Cardiac septum (tissue), 1 donor: Measurements from ENCODE around the gene TOMM40. TPM values are rescaled to one million over a fixed set of nuclear protein-coding genes. Genes with fewer than 3 reads are reported as not detected.
"Not testable (repeated sequence)": the region's sequence is repeated elsewhere in the genome, so short reads cannot be mapped to it uniquely, and the experiment has no call there.

ENCODE experiments used
- DNase-seq: peaks from one replicate; pipeline ENCODE4 v3.0.0-alpha.2; 2020; ENCODE audit warnings: low spot score
- intact Hi-C: fragments of 100-400 bp; cut with DNase I; formaldehyde crosslinking; loops from one replicate; pipeline ENCODE4 v1.14.0; 2022
- total RNA-seq: library from RNA; stranded (reverse); fragmentation: NEBNext Ultra II Directional; extraction: Animal tissue kit (Norgen Biotek cat#: 25700); gene quantifications from one replicate; pipeline ENCODE4 v1.2.1, GENCODE V29; 2021
- donor health status: DM: no; HTN: no; CAD: no.

Gene TOMM40
- total RNA-seq, 1 donor from 2014 or later = 43.0 TPM

DNA sequence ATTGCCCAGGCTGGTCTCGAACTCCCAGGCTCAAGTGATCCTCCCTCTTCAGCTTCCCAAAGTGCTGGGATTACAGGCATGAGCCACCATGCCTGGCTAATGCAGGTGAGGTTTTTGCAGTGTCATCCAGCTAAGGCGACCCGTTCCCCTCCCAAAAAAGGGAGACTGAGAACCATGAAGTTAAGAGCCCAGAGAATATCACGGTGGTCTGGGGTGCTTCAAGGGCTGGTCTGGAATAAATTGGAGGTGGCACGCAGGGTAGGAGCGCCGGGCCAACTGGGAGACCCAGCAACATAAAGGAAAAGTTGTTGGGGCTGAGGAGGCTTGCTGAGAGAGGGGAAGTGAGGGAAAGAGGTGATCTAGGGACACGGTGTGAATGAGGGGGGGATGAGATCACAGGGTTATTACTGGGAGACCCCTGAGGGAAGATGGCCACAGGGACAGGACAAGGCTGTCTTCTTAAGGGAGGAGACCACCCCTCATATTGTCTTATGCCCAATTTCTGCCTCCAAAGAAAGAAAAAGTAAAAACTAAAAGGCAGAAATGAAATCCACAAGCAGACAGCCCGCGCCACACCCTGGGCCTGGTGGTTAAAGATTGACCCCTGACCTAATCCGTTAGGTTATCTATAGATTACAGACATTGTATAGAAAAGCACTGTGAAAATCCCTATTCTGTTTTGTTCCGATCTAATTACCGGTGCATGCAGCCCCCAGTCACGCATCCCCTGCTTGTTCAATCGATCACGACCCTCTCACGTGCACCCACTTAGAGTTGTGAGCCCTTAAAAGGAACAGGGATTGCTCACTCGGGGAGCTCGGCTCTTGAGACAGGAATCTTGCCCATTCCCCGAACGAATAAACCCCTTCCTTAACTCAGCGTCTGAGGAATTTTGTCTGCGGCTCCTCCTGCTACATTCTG, 22.7 kb downstream of the TOMM40 start:
- DNase-seq, intact Hi-C loops: not testable (repeated sequence)

DNA sequence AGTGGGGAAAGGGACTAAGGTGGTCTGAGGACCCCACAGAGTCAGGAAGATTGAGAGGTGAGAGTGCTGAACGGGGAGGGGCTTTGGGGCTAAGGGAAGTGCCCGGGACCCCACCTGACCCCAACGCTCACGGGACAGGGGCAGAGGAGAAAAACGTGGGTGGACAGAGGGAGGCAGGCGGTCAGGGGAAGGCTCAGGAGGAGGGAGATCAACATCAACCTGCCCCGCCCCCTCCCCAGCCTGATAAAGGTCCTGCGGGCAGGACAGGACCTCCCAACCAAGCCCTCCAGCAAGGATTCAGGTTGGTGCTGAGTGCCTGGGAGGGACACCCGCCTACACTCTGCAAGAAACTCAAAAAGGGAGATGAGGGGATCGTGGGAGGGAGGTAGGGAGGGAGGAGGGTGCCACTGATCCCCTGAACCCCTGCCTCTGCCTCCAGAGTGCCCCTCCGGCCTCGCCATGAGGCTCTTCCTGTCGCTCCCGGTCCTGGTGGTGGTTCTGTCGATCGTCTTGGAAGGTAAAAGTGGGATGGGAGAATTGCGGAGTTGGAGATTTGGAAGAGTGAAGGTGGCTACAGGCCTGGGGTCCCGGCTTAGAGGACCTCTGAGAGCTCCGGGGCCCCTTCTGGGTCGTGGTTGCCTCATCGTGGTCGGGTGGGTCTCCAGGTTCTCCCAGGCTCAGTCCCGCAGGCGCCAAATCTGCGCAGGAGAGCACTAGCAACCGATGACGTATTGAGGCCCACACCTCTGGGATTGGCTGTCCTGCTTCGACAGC, 23.6 kb downstream of the TOMM40 start, which contains the start of gene APOC1:
Gene APOC1 (plus strand): TSS at position 176 of the 774 bp plus-strand sequence. CDS start 284 bp downstream, at position 460.
- DNase-seq = peak; percentile 92
- intact Hi-C loops = not testable (repeated sequence)

DNA sequence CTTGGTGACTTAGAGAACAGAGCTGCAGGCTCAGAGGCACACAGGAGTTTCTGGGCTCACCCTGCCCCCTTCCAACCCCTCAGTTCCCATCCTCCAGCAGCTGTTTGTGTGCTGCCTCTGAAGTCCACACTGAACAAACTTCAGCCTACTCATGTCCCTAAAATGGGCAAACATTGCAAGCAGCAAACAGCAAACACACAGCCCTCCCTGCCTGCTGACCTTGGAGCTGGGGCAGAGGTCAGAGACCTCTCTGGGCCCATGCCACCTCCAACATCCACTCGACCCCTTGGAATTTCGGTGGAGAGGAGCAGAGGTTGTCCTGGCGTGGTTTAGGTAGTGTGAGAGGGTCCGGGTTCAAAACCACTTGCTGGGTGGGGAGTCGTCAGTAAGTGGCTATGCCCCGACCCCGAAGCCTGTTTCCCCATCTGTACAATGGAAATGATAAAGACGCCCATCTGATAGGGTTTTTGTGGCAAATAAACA, 33.2 kb downstream of the TOMM40 start:
- intact Hi-C loops = no loop called here
- no peak for DNase-seq

DNA sequence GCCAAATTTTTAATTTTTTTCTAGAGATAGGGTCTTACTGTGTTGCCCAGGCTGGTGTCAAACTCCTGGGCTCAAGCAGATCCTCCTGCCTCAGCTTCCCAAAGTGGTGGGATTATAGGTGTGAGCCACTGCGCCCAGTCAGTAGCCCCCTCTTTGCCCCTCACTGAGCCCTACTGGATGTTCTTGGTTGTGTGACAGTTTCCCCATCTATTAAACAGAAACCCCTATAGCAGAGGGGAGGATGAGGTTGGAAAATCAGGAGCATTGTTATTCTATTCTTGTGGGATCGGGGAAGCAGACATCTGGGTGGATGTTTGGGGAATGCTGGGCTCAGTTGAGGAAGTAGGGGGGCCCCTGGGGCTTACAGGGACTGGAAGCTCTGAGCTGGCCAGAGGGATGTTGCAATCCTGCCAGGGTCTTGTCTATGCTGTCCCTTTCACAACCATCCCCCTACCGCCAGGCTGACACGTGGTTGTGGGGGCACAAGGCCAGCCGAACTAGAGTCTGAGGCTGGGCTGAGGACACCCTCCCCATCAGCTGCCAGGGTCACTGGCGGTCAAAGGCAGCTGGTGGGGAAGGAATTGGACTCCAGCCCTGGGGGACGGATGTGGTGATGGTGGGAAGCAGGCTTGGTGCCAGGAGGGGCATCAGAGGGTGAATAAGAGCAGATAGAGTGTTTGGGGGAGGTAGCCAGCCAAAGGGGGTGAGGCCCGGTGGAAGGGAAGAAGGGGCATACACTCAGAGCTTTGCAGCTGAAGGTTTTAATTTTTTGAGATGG, 34.2 kb downstream of the TOMM40 start:
- no peak for DNase-seq
- intact Hi-C loops = no loop called here

DNA sequence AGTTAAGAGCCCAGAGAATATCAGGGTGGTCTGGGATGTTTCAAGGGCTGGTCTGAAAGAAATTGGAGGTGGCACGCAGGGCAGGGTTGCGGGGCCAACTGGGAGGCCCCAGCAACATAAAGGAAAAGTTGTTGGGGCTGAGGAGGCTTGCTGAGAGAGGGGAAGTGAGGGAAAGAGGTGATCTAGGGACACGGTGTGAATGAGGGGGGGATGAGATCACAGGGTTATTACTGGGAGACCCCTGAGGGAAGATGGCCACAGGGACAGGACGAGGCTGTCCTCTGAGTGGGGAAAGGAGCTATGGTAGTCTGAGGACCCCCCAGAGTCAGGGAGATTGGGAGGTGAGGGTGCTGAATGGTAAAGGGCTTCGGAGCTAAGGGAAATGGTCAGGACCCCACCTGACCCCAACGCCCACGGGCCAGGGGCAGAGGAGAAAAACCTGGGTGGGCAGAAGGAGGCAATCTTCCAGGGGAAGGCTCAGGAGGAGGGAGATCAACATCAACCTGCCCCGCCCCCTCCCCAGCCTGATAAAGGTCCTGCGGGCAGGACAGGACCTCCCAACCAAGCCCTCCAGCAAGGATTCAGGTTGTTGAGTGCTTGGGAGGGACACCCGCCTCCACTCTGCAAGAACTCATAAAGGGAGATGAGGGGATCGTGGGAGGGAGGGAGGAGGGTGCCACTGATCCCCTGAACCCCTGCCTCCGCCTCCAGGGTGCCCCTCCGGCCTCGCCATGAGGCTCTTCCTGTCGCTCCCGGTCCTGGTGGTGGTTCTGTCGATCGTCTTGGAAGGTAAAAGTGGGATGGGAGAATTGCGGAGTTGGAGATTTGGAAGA, 35.4 kb downstream of the TOMM40 start:
- intact Hi-C loops, DNase-seq: not testable (repeated sequence)

DNA sequence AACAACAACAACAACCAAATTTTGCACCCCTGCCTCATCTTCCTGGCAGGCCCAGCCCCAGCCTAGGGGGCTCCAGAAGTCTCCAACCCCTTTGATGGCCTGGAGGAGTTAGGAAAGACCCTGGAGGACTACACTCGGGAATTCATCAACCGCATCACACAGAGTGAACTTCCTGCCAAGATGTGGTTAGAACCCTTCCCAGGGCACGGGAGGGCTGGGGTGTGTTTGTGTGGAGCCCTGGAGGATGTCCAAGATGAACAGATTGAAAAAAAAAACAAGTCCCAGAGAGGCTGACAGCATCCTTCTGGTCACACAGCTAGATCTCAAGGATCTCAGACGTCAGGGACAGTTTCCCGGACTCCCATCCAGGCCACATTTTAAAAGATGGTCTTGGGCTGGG, 36.7 kb downstream of the TOMM40 start:
- DNase-seq = no peak
- intact Hi-C loops = no loop called here

DNA sequence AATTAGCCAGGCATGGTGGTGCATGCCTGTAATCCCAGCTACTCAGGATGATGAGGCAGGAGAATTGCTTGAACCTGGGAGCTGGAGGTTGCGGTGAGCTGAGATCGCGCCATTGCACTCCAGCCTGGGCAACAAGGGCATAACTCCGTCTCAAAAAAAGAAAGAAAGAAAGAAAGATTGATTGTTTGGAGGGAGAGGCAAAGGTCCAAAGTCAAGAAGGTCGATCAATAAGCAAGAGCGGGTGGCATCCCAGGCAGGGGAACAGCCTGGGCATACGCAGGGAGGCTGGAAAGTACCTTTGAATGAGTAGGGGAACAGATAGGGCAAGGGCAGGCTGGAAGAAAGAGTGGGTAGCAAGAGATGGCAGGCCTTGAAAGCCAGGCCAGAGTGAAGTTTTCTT, 39.0 kb downstream of the TOMM40 start:
- intact Hi-C loops = no loop called here
- DNase-seq = no peak

DNA sequence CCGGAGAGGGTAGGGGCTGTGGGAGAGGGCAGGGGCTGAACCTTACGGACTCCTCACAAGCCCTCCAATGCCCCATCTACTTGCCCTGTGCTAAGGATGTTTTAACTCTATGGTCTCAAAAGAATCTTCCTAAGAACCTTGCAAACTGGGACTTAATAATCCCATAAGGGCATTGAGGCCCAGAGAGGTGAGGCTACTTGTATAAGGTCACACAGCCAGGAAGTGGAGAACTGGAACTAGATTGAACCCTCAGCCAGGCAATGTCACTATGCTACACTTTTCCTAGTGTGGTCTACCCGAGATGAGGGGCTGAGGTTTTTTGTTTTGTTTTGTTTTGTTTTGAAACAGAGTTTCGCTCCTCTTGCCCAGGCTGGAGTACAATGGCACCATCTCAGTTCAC, 40.5 kb downstream of the TOMM40 start:
- intact Hi-C loops = no loop called here
- DNase-seq = no peak

DNA sequence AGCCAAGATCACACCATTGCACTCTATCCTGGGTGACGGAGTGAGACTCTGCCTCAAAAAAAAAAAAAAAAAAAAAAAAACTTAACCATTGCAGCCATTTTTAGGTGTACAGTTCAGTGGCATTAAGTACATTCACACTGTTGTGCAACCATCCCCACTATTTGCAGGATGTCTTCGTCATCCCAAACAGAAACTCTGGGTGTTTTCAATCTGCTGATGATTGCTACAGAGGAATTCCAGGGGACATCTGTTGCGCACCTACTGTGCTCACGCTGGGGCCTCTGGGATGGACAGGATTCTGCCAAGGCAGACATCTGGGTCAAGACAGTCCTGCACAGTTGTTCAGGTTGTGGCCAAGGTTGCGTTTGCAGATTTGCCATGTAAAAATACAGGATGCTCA, 48.6 kb downstream of the TOMM40 start:
- no peak for DNase-seq
- intact Hi-C loops = no loop called here

DNA sequence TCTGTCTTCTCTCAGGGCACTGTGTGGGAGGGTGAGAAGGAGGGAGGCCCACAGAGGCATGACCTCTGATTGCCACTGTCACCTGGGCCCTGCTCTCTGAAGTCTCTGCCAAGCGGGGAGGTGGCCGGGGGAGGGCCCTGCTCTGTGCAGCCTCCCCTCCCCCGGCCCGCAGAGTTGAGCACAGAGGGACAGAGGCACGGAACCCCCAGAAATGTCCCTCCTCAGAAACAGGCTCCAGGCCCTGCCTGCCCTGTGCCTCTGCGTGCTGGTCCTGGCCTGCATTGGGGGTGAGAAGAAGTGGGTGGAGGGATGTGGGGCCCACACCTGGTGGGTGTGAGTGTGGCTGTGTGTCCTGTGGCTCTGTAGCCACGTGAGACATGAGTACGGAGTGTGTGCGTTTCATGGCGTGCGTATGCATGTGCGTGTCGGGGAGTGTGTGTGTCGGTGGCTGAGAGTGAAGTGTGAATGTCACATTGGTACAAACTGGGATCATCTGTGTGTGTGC, 51.1 kb downstream of the TOMM40 start, which contains the start of gene APOC4:
Gene APOC4 (plus strand): TSS at position 171 of the 505 bp plus-strand sequence. CDS start 41 bp downstream, at position 212.
- no peak for DNase-seq
- intact Hi-C loops = no loop called here

DNA sequence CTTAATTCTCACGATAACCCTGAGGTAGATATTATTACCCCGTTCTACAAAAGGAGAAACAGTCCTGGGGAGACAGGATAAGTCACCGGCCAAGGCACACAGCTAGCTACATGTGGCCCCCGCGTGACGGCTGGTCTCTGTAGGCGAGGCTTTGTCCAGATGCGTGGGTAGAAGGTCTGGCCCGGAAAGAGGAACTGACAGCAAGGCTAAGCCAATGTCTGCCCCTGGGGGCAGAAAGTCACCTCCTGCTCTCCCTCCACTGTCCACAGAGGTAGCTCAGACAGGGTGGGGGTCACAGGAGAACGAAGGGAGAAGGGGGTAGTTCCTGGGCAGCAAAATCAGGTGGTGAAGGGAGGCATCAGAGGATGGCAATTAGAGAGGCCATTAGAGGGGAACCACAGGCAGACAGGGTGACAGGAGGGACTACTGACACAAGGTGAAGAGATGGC, 52.8 kb downstream of the TOMM40 start:
- intact Hi-C loops = no loop called here
- no peak for DNase-seq

DNA sequence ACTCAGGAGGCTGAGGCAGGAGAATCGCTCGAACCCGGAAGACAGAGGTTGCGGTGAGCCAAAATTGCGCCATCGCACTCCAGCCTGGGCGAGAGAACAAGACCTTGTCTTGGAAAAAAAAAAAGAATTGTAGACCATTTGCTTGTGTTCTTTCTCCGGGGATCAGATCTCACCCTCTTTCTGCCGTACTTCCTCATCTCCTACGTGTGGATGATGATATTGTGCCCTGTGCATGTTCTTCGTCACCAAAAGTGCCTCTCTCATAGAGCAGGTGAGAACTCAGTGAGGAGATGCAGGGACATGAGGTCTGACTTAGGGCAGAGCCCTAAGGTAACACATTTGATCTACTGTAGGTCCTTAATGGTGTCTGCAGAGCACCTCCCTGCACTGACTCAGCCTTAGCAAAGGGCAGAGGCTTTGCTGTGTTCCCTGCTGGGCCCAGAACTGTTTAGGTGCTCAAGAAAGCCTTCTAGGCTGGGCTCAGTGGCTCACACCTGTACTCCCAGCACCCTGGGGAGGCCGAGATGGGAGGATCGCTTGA, 56.1 kb downstream of the TOMM40 start:
- intact Hi-C loops = no loop called here
- no peak for DNase-seq

DNA sequence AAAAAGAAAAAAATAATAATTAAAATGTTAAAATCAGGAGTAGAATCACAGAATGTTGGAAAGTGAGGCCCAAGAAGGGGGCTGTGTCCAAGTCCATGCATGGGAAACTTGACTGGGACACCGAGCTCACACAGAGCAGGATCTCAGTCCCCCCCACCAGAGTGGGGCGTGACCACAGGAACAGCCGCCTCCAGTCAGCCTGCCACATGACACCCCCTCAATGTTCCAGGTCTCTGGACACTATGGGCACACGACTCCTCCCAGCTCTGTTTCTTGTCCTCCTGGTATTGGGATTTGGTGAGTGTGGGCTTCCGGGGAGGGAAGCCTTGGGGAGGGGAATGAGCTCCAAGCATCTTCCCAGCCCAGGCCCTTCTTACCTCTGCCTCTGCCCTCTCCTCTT, 57.2 kb downstream of the TOMM40 start:
- intact Hi-C loops = no loop called here
- no peak for DNase-seq

DNA sequence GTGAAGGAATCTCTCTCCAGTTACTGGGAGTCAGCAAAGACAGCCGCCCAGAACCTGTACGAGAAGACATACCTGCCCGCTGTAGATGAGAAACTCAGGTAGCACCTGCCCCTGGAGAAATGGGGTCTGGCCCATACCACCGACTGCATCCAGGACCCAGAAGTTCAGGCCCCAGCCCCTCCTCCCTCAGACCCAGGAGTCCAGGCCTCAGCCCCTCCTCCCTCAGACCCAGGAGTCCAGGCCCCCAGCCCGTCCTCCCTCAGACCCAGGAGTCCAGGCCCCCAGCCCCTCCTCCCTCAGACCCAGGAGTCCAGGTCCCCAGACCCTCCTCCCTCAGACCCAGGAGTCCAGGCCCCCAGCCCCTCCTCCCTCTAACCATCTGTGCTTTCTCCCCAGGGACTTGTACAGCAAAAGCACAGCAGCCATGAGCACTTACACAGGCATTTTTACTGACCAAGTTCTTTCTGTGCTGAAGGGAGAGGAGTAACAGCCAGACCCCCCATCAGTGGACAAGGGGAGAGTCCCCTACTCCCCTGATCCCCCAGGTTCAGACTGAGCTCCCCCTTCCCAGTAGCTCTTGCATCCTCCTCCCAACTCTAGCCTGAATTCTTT, 57.8 kb downstream of the TOMM40 start:
- DNase-seq = no peak
- intact Hi-C loops = no loop called here

DNA sequence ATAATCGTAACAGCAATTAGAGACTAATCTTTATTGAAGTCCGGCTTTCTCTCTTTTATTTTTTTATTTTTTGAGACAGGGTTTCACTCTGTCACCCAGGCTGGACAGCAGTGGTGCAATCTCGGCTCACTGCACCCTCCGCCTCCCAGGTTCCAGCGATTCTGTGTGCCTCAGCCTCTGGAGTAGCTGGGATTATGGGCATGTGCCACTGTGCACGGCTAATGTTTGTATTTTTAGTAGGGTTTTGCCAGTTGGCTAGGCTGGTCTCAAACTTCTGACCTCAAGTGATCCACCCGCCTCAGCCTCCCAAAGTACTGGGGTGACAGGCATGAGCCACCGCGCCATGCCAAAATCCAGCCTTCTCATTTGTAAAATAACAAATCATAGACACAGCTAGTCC, 58.5 kb downstream of the TOMM40 start:
- DNase-seq = no peak
- intact Hi-C loops = no loop called here

DNA sequence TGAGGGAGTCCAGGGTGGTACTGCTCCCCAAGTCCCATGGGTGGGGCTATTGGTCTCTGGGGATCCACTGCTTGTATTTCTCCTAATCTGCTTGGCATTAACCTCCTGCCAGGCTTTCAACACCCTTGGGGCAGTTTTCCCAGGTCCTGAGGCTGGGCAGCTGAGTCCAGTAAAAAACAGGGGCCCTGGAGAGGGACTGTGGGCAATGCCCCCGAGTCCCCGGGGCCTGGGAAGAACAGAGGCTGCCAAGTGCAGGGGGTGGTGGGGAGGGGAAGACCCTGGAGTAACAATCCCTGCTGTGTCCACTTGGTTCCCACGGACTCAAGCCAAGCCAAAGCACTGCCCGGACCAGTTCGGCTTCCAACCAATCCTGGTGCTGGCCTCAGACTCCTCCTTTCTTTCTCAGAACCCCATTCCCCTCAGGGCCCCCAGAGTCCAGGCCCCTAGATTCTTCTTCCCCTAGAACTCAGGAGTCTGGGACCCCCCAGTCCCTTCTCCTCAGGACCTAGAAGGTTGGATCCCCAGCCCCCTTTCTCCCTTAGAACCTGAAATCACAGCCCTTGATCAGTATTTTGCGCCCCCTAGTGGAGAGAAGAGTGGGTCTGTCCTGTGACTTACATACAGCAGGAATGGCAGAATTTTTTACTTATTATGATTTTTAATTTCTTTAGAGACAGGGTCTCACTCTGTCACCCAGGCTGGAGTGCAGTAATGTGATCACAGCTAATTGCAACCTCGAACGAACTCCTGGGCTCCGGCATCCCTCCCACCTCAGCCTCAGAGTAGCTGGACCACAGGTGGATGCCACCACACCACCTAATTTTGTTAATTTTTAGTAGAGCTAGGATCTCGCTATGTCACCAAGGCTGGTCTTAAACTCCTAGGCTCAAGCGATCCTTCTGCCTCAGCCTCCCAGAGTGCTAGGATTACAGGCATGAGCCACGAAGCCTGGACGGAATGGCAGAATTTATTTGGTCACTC, 60.4 kb downstream of the TOMM40 start:
- no peak for DNase-seq
- intact Hi-C loops = loop anchor here (10.0 kb wide), 1 partner anchor 167 kb away; no protein-coding TSS in a partner anchor
